ENCODE measurements around the gene FBP2. TPM values are rescaled to one million over a fixed set of nuclear protein-coding genes. Genes with fewer than 3 reads are reported as not detected.
"Not testable (repeated sequence)": the region's sequence is repeated elsewhere in the genome, so short reads cannot be mapped to it uniquely, and the experiment has no call there.

Gene FBP2
- total RNA-seq, 1 experiment from 2014 or later, result not detected

- in situ Hi-C loops (cut with HindIII; ENCODE audit: low pct_unique_long_range_greater_than_20kb, low sequenced_read_pairs), result no loop called here
- no peak for DNase-seq (ENCODE audit: low read depth, low spot score)
These were observed 16.6 kb downstream of the FBP2 start for GRCh38 chr9:94577036-94577435.

DNA sequence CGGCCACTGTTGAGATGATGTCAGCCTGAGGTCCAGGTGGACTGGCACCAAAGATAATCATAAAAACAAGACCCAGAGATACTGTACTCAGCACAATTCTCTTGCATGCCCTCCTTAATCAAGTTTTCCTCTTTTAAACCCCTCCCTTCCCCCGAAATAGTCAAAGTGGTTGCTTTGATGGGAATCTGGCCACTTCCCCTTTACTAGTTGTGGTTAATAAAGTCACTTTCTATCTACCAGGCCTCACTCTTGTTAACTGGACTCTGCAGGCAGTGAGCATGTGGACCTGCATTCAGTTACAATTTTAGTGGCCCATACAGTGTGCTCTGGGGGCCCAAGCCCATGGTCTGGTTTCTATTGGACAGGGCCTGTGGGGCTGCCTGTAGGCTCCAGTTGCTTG lies 17.5 kb downstream of the FBP2 start:
- no peak for DNase-seq (ENCODE audit: low read depth, low spot score)
- in situ Hi-C loops (cut with HindIII; ENCODE audit: low pct_unique_long_range_greater_than_20kb, low sequenced_read_pairs), result no loop called here

DNA sequence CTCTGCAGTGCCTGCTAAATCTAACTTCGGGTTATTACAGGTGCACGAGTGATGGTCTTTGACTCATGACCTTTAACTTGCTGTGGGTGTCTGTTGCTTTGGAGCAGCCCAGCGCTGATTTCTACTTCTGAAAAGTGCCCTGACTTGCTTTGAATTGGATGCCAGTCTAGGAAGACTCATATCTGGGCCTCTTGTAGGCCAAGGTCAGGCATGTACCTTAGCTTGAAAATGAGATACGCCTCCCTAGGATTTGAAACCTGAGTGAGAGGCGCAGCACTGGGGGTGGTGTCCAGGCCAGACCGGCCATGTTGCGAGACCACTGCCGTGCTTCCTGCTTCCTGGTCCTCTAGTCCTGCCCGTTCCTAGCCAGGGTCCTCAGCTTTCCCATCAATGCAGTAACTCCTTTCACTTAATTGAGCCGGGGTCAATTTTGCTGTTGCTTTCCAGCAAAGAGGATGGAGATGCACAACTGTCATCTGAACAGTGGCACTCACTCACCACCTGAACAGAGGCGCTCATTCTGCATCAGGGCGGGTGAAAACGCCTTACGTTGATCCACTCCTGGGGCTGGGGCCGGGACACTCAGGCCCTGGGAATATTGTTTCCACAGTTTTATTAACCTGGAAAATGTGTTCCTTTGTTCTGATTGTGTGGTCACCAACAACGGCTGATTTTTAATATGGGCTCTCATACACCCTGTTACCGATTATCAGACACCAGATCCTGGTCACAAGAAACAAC lies 24.5 kb downstream of the FBP2 start:
- DNase-seq (ENCODE audit: low read depth, low spot score), result no peak
- in situ Hi-C loops (cut with HindIII; ENCODE audit: low pct_unique_long_range_greater_than_20kb, low sequenced_read_pairs), result no loop called here

DNA sequence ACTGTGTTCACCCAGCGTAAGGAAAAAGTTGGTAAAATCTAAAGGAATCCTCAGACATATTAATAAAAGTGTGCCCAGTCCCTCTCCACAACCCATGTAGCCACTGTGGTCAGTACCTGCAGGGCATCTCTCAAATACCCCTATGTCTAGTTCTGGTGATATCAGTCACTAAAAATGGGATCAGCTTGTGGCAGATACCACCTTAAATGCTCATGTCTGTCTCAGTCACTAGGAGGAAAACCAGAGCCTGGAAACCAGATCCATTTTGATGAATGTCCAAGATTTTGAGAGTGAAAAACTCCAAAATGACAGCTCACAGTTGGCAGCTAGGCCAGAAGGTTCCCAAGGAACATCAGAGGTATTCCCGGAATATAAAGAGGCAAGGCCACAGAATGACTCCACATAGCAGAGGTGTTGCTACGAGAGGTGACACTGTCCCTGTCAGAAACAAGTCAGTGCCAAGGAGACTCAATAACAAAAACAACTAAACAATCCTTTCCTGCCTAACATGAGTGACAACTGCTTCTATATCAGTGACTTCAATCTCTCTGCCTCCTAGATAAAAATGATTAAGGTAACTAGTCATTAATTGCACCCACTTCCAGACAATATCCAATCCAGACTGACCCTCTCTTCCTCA lies 25.3 kb downstream of the FBP2 start:
- in situ Hi-C loops (cut with HindIII; ENCODE audit: low pct_unique_long_range_greater_than_20kb, low sequenced_read_pairs), result no loop called here

DNA sequence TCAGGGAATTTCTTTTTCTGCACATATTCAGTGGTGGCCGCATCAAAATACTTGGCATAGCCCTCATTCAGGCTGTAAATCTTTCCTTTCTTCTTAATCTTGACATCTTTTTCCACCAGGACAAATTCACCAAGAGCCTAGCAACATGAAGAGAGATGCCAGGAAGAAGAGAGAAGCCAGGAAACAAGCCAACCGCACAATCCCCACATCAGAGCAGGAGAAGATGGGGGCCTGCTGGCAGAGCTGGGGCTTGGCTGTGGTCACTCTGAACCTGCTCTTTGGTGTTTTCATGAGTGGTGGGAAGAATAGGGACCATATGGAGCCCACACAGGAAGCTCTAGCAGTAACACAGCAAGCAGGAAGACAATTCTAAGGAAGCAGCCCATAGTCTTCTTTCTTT lies 26.4 kb downstream of the FBP2 start:
- in situ Hi-C loops (cut with HindIII; ENCODE audit: low pct_unique_long_range_greater_than_20kb, low sequenced_read_pairs), result no loop called here
- DNase-seq (ENCODE audit: low read depth, low spot score), result no peak

More for the DNA sequence above, 25.3 kb downstream of the FBP2 start:
- DNase-seq (ENCODE audit: low read depth, low spot score), result no peak

GRCh38 chr9:94566550-94566949 lies 27.1 kb downstream of the FBP2 start:
- in situ Hi-C loops (cut with HindIII; ENCODE audit: low pct_unique_long_range_greater_than_20kb, low sequenced_read_pairs), result no loop called here
- DNase-seq (ENCODE audit: low read depth, low spot score), result no peak

GRCh38 chr9:94564279-94564678 lies 29.3 kb downstream of the FBP2 start:
- in situ Hi-C loops (cut with HindIII; ENCODE audit: low pct_unique_long_range_greater_than_20kb, low sequenced_read_pairs); DNase-seq (ENCODE audit: low read depth, low spot score): not testable (repeated sequence)

GRCh38 chr9:94563548-94563947 lies 30.1 kb downstream of the FBP2 start:
- in situ Hi-C loops (cut with HindIII; ENCODE audit: low pct_unique_long_range_greater_than_20kb, low sequenced_read_pairs), result no loop called here

DNA sequence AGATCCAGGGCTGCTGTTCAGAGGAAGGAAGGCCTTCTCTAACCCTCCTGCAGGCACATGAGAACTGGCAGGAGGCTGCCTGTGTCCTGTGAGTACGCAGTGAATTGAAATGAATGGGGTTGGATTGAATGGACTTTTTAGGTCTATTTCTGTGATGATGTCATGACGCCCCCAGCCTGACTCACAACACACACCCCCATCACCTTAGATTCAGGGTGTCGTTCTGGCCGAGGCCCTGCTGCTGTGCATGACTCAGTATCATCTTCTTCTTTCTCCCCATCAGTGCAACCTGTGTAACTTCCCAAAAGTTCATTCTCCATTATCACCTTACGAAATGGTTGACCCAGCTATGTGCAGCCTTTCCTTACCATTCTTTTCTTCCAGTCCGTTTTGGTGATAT lies 33.4 kb downstream of the FBP2 start:
- DNase-seq (ENCODE audit: low read depth, low spot score), result no peak
- in situ Hi-C loops (cut with HindIII; ENCODE audit: low pct_unique_long_range_greater_than_20kb, low sequenced_read_pairs), result no loop called here

More at GRCh38 chr9:94563548-94563947, 30.1 kb downstream of the FBP2 start:
- DNase-seq (ENCODE audit: low read depth, low spot score), result no peak

- DNase-seq (ENCODE audit: low read depth, low spot score), result no peak
- in situ Hi-C loops (cut with HindIII; ENCODE audit: low pct_unique_long_range_greater_than_20kb, low sequenced_read_pairs), result no loop called here
These were observed 36.2 kb downstream of the FBP2 start for GRCh38 chr9:94557376-94557775.

- DNase-seq (ENCODE audit: low read depth, low spot score), result peak; percentile 86
- in situ Hi-C loops (cut with HindIII; ENCODE audit: low pct_unique_long_range_greater_than_20kb, low sequenced_read_pairs), result no loop called here
These were observed 38.9 kb downstream of the FBP2 start, which contains the start of gene PCAT7 for GRCh38 chr9:94554439-94555331. PCAT7 (plus strand) TSS chr9:94555083.

DNA sequence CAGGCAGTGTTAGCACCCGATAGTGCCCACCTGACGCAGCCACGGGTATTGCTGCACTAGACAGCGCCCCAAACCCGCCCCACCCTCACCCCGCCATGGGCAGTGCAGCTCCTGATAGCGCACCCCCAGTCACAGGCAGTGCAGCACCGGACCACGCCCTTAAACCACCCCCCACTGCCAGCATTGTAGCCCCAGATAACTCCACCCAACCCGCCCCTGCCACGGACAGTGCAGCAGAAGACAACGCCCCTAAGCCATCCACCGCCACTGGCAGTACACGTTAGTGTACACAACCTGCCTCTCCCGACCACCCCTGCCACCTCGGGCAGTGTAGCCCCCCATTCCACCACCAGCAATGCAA lies 39.6 kb downstream of the FBP2 start:
- in situ Hi-C loops (cut with HindIII; ENCODE audit: low pct_unique_long_range_greater_than_20kb, low sequenced_read_pairs), result no loop called here
- DNase-seq (ENCODE audit: low read depth, low spot score), result no peak

DNA sequence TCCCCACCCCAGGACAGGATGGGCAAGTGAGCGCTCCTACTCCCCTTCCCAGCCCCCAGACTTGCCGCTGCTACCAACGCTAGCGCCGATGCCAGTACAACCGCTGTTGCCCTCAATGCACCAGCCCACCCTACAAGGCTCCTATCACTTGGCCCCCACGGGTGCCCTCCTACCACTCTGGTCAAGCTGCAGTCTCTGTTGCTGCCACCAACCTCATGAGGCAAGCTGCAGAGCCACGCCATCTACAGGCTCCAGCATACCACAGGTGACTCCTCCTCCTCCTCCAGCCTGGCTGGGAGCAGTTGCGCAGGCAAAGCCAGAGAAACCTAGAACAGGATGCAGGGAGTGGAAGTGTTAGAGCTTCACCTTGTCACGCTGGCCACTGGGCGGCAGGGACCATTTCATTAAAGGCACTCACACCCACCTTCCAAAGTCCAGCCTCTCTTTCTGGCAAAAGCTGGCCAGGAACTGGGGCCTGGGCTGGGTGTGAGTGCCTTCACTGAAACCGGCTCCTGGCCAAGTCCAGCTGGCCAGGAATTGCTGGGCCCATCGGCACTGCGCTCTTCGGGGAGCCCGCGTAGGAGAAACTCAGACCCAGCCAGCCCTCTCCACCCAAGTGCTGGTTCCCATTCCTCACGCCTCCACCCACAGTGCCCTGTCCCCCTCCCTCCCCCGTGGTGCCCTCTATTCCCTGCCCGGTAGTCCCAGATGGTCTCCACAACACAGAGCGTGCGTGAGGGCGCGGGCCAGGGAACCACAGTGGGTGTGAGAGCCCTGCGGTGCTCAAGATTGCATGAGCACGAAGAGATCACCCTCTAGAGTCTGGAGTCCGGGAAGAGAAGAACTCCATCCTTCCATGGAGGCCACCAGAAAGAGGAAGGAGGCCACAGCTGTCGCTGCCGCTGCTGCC lies 40.3 kb downstream of the FBP2 start:
- DNase-seq (ENCODE audit: low read depth, low spot score), result peak; percentile 22
- in situ Hi-C loops (cut with HindIII; ENCODE audit: low pct_unique_long_range_greater_than_20kb, low sequenced_read_pairs), result no loop called here

DNA sequence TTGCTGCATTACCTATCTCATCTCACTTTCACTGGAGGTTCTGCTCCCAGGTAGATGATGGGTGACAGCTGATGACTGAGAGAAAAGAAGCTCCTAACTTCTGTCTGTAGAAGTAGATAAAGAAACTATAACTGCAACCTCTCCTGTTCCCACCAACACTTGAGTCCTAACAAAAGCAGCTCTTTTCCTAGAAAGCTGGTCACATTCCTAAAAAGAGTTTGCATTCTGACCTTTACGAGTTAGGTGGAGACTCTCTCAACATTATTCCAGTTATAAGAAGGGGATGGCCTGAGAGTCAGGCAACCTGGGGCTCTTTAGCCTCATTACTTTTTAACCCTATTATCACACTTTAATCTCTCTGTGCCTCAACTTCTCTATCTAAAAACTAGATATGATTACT lies 47.7 kb downstream of the FBP2 start:
- in situ Hi-C loops (cut with HindIII; ENCODE audit: low pct_unique_long_range_greater_than_20kb, low sequenced_read_pairs), result no loop called here
- no peak for DNase-seq (ENCODE audit: low read depth, low spot score)

DNA sequence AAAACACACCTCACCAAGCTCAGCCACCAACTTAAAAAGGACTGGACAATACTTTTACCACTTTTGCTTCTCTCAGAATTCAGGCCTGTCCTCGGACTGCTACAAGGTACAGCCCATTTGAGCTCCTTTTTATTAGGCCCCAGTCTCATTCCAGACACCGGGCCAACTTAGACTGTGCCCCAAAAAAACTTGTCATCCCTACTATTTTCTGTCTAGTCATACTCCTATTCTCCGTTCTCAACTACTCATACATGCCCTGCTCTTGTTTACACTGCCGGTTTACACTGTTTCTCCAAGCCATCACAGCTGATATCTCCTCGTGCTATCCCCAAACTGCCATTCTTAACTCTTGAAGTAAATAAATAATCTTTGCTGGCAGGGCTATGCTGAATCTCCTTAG lies 49.3 kb downstream of the FBP2 start:
- not testable (repeated sequence) for DNase-seq (ENCODE audit: low read depth, low spot score)

DNA sequence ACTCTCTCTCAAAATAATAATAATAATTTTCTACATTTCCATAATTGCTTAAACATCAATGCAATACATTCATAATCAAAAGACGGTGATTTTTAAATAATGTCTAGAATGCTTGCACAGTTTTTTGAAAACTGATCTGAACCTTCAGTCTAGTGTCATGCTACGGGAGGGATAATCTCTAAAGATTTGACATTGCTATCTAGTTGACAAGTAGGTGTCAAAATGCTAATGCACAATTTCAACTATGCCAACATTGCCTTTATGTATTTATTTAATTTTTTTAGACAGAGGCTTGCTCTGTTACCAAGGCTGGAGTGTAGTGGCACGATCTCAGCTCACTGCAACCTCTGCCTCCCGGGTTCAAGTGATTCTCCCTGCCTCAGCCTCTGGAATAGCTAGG lies 54.7 kb downstream of the FBP2 start:
- in situ Hi-C loops (cut with HindIII; ENCODE audit: low pct_unique_long_range_greater_than_20kb, low sequenced_read_pairs), result no loop called here
- no peak for DNase-seq (ENCODE audit: low read depth, low spot score)

More for the DNA sequence above, 49.3 kb downstream of the FBP2 start:
- in situ Hi-C loops (cut with HindIII; ENCODE audit: low pct_unique_long_range_greater_than_20kb, low sequenced_read_pairs), result not testable (repeated sequence)

DNA sequence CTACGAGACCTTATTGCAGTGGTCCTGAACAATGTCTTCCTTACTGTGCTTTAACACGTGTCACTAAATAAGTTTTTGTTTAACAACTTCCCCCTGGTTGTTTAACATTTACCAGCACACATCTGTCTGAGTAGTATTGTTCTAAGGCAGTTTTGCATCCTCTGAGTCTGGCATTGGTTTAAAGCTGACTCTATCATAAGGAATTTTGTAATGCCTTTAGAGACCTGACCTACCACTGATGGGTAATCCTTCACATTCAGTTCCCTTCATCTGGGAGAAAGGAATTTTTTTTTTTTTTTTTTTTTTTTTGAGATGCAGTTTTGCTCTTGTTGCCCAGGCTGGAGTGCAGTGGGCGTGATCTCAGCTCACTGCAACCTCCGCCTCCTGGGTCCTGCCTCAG lies 58.7 kb downstream of the FBP2 start:
- DNase-seq (ENCODE audit: low read depth, low spot score), result no peak
- in situ Hi-C loops (cut with HindIII; ENCODE audit: low pct_unique_long_range_greater_than_20kb, low sequenced_read_pairs), result no loop called here
